ENCODE results near the gene TDG.

TDG gene

DNA sequence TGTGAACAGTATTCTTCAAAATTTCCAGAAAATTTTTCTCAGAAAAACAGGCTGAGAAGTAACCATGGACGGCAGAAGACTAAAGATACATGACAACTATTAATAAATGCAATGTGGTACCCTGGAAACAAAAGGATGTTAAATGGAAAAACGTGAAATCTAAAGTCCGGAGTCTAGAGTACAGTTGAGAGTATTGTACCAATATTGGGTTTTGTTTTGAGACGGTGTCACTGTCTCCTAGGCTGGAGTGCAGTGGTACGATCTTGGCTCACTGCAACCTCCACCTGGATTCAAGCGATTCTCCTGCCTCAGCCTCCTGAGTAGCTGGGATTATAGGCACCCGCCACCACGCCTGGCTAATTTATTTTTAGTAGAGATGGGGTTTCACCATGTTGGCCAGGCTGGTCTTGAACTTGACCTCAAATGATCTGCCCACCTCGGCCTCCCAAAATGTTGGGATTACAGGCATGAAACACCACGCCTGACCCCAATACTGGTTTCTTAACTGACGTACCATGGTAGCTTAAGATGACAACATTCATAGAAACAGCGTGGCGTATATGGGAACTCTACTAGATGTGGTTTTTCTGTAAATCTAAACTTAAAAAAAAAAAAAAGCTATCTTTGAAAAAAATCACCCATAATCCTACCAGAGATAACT lies 16.8 kb upstream of the TDG start:
- H3K4me3 ChIP-seq (ENCODE audit: low read length): no peak overlapping the region
- no peak for TF ChIP-seq ZNF274 (IDR thresholded peaks at IDR 0.05; ENCODE audit: low read depth, low read length)

DNA sequence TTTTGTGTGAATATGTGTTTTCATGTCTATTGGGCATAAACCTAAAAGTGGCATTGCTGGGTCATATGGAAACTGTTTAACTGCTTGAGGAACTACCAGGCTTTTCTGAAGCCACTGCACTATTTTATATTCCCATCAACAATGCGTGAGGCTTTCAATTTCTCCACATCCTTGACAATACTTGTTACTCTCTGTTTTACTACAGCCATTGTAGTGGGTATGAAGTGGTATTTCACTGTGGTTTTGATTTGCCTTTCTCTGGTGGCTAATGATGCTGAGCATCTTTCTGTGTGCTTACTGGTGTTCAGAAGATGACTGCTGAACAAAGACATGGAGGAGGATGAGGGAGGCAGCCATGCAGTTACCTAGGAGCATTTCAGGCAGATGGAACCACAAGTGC lies 13.2 kb upstream of the TDG start:
- no peak for TF ChIP-seq ZNF274 (IDR thresholded peaks at IDR 0.05; ENCODE audit: low read depth, low read length)
- no peak overlapping the region for H3K4me3 ChIP-seq (ENCODE audit: low read length)

DNA sequence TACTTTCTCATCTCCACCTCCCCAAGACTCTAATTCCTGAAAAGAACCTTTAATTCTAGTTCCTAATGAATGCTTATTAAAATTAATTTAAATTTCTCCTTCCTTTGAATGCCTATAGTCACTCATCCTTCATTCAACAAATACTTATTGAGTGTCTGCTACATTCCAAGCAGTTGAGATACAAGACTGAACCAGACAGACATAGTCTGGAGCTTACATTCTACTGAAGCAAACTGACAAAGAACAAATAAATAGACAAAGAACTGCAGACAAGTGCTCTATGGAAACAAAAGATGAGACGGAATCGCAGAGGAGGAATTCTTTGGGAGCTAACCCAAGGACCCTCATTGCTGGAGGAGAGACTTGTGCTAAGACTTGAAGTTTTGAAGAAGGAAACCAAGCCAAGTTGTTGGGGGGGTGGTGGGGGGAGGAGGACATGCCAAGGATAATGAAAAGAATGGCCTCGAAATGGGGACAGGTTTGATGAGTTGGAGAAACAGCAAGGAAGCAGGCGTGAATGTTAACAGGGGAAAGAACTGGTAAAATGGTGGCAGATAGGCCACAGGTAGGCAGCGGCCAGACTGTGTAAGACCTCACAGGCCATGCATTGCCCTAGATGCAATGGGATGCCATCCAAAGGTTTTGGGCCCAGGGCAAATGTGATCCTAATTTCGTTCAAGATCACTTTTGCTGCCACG lies 9.7 kb upstream of the TDG start:
- H3K4me3 ChIP-seq (ENCODE audit: low read length): peak overlapping the region; percentile 77
- no peak for TF ChIP-seq ZNF274 (IDR thresholded peaks at IDR 0.05; ENCODE audit: low read depth, low read length)

- TF ChIP-seq ZNF274 (IDR thresholded peaks at IDR 0.05; ENCODE audit: low read depth, low read length): no peak
- peak overlapping the region; percentile 77 for H3K4me3 ChIP-seq (ENCODE audit: low read length)
Measured at GRCh38 chr12:103956509-103957027, 9.1 kb upstream of the TDG start.

GRCh38 chr12:103957865-103958388 lies 7.7 kb upstream of the TDG start:
- TF ChIP-seq ZNF274 (IDR thresholded peaks at IDR 0.05; ENCODE audit: low read depth, low read length): no peak

DNA sequence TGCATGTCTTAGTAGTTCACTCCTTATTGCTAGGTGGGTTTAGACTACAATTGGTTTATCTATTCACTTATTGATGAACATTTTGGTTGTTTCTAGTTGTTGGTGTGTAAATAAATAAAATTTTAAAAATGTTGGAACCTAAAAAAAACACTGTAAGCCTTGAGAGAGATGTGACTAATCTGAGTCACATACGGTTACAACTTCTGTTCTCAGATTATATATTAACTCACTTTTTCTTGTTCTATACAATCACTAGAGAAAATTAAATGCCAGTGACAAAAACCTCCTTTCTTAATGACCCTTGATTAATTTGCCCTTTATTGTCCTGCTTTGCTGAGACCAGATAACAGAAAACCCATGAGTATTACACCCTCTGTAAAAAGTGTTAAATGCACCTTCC lies 7.1 kb upstream of the TDG start:
- TF ChIP-seq ZNF274 (IDR thresholded peaks at IDR 0.05; ENCODE audit: low read depth, low read length): no peak
- no peak overlapping the region for H3K4me3 ChIP-seq (ENCODE audit: low read length)

More at GRCh38 chr12:103957865-103958388, 7.7 kb upstream of the TDG start:
- peak overlapping the region; percentile 77; the same call in 1 of the 2 replicates for H3K4me3 ChIP-seq (ENCODE audit: low read length)

DNA sequence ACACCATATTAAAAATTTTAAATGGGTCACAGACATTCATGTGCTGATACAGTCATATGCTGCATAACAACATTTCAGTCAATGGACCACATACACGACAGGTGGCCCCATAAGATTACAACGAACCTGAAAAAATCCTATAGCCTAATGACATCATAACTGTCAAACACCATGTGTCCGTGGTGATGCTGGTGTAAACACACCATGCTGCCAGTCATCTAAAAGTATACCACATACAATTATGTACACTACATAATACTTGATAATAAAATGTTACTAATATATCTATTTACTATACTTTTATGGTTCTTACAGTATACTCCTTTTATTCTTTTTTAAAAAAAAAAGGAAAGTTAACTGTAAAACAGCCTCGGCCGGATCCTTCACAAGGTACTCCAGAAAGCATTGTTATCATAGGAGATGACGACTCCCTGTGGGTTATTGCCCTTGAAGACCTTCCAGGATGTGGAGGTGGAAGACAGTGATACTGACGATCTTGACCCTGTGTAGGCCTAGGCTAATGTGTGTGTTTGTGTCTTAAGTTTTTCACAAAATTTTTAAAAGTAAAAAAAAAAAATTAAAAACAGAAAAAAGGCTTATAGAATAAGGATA lies 5.0 kb upstream of the TDG start:
- no peak for TF ChIP-seq ZNF274 (IDR thresholded peaks at IDR 0.05; ENCODE audit: low read depth, low read length)
- H3K4me3 ChIP-seq (ENCODE audit: low read length): no peak overlapping the region

GRCh38 chr12:103962493-103962892 lies 3.2 kb upstream of the TDG start:
- no peak for TF ChIP-seq ZNF274 (IDR thresholded peaks at IDR 0.05; ENCODE audit: low read depth, low read length)
- H3K4me3 ChIP-seq (ENCODE audit: low read length): no peak overlapping the region

- H3K4me3 ChIP-seq (ENCODE audit: low read length): peak overlapping the region; percentile 98
- TF ChIP-seq ZNF274 (IDR thresholded peaks at IDR 0.05; ENCODE audit: low read depth, low read length): no peak
Measured at GRCh38 chr12:103964805-103965204, 867 bp upstream of the TDG start.

DNA sequence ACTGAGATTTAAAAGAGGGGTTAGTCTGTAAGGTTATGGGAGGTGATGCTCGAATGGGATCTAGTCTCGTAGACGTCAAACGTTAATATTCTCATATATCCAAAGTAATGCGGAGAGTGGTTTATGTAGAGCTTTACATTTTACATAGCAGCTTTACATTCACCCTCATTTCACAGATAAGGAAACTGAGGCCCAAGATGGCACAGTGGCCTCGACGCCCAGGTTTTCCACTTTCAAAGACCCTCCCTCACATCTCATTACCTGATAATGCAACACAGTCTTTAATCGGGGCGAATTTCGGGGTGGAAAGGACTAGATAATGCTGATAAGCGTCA lies 450 bp upstream of the TDG start:
- peak overlapping the region; percentile 98 for H3K4me3 ChIP-seq (ENCODE audit: low read length)
- no peak for TF ChIP-seq ZNF274 (IDR thresholded peaks at IDR 0.05; ENCODE audit: low read depth, low read length)

GRCh38 chr12:103966736-103967135 lies 1.1 kb downstream of the TDG start:
- peak overlapping the region; percentile 99 for H3K4me3 ChIP-seq (ENCODE audit: low read length)
- TF ChIP-seq ZNF274 (IDR thresholded peaks at IDR 0.05; ENCODE audit: low read depth, low read length): no peak

- no peak overlapping the region for H3K4me3 ChIP-seq (ENCODE audit: low read length)
- TF ChIP-seq ZNF274 (IDR thresholded peaks at IDR 0.05; ENCODE audit: low read depth, low read length): no peak
Measured at GRCh38 chr12:103969391-103969790, 3.7 kb downstream of the TDG start.

DNA sequence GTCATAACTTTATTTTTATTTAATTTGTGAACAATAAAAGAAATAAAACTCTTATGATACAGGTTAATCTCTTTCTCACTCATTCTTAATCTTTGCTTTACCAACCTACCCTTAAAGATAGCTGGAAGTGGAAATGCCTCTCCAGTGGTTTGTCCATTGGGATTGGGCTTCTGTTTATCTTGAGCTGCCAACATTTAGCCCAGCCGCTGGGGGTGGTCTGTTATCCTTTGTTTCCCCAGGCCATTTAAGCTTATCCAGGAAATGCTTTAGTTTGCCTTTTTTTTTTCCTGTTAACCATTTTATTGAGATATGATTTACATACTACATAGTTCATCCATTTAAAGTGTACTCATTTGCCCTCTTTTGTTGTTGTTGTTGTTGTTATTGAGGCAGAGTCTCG lies 8.2 kb downstream of the TDG start:
- TF ChIP-seq ZNF274 (IDR thresholded peaks at IDR 0.05; ENCODE audit: low read depth, low read length): no peak
- H3K4me3 ChIP-seq (ENCODE audit: low read length): no peak overlapping the region

- no peak for TF ChIP-seq ZNF274 (IDR thresholded peaks at IDR 0.05; ENCODE audit: low read depth, low read length)
- no peak overlapping the region for H3K4me3 ChIP-seq (ENCODE audit: low read length)
Measured at GRCh38 chr12:103975368-103975767, 9.7 kb downstream of the TDG start.

Data from GM08714 (cell line).